SK-N-SH (cell line): ENCODE results near the gene ULK1. TPM values are rescaled to one million over a fixed set of nuclear protein-coding genes. Genes with fewer than 3 reads are reported as not detected.

Source experiments
- CTCF ChIA-PET: fragments of 300-600, 350-600 bp; formaldehyde crosslinking; extraction: SDS; loops from one replicate; lab custom pipeline; 2021; lab: Yijun Ruan, JAX
- POLR2A ChIA-PET: fragments of 350-600 bp; sonication (Branson Sonifier 250); formaldehyde crosslinking; extraction: SDS; loops from one replicate; lab custom pipeline; 2020; ENCODE audit warnings: antibody characterized with exemption, inconsistent platforms; lab: Yijun Ruan, JAX
- DNase-seq: peaks from one replicate; pipeline ENCODE4 v3.0.0; 2012
- H2AFZ ChIP-seq: fragments of 200-600 bp; sonication (generic); 2 replicates; pipeline ENCODE4 v1.8.1; 2016; ENCODE audit warnings: antibody characterized with exemption, mild to moderate bottlenecking, low read depth
- H3F3A ChIP-seq: fragments of 200-600 bp; sonication (generic); replicated peaks from 2 replicates; pipeline ENCODE3; 2016; ENCODE audit warnings: antibody characterized with exemption, mild to moderate bottlenecking; ENCODE audit not compliant: insufficient read depth
- H3K27ac ChIP-seq, 2 experiments: fragments of 200-500 bp in 1 of 2; fragments of 200-600 bp in 1 of 2; sonication (Bioruptor generic) in 1 of 2; sonication (generic), shearing (Covaris generic) in 1 of 2; 2 replicates each; pipeline versions ENCODE4 v1.5.1 to v1.6.1; 2014 to 2016; ENCODE audit warnings: low read depth in 2 of 2, inconsistent platforms in 1 of 2, low read length in 1 of 2, mild to moderate bottlenecking in 1 of 2, mixed read lengths in 1 of 2
- H3K27me3 ChIP-seq: fragments of 200-600 bp; sonication (generic), shearing (Covaris generic); 2 replicates; pipeline ENCODE4 v1.6.1; 2016; ENCODE audit warnings: mixed run types; ENCODE audit not compliant: insufficient read depth
- H3K36me3 ChIP-seq, 2 experiments: fragments of 200-500 bp in 1 of 2; fragments of 200-600 bp in 1 of 2; sonication (Bioruptor generic) in 1 of 2; sonication (generic) in 1 of 2; replicated peaks in 1 of 2; 2 replicates each; pipeline versions ENCODE3 to v1.5.1; 2014 to 2016; ENCODE audit warnings: low read length in 1 of 2, mild to moderate bottlenecking in 1 of 2; ENCODE audit not compliant: insufficient read depth in 2 of 2, control insufficient read depth in 1 of 2
- H3K4me1 ChIP-seq, 2 experiments: fragments of 200-500 bp in 1 of 2; fragments of 200-600 bp in 1 of 2; sonication (Bioruptor generic) in 1 of 2; sonication (generic), shearing (Covaris generic) in 1 of 2; 2 replicates each; pipeline versions ENCODE4 v1.5.1 to v1.6.1; 2014 to 2016; ENCODE audit warnings: low read depth in 1 of 2, low read length in 1 of 2, mixed run types in 1 of 2; ENCODE audit not compliant: insufficient read depth in 2 of 2, control insufficient read depth in 1 of 2
- H3K4me2 ChIP-seq: fragments of 200-600 bp; sonication (generic), shearing (Covaris generic); 2 replicates; pipeline ENCODE4 v1.6.1; 2017; ENCODE audit warnings: mixed run types
- H3K4me3 ChIP-seq, 2 experiments: fragments of 200-500 bp in 1 of 2; fragments of 200-600 bp in 1 of 2; sonication (Bioruptor generic) in 1 of 2; sonication (generic), shearing (Covaris generic) in 1 of 2; 2 replicates each; pipeline versions ENCODE4 v1.5.1 to v1.8.1; 2014 to 2016; ENCODE audit warnings: low read depth in 2 of 2, inconsistent platforms in 1 of 2, low read length in 1 of 2, mild to moderate bottlenecking in 1 of 2, mixed read lengths in 1 of 2, moderate library complexity in 1 of 2
- H3K79me2 ChIP-seq: fragments of 200-600 bp; sonication (generic); 2 replicates; pipeline ENCODE4 v1.8.1; 2017; ENCODE audit warnings: mild to moderate bottlenecking; ENCODE audit not compliant: insufficient read depth
- H3K9ac ChIP-seq: fragments of 200-600 bp; sonication (generic); 2 replicates; pipeline ENCODE4 v1.6.1; 2017; ENCODE audit warnings: mixed run types
- H3K9me2 ChIP-seq: fragments of 200-600 bp; sonication (generic); 2 replicates; pipeline ENCODE4 v1.6.1; 2017; ENCODE audit warnings: mixed run types
- H3K9me3 ChIP-seq: fragments of 200-600 bp; sonication (generic); 2 replicates; pipeline ENCODE4 v1.6.1; 2017; ENCODE audit warnings: mixed run types, mild to moderate bottlenecking, moderate library complexity
- H4K20me1 ChIP-seq: fragments of 200-600 bp; sonication (generic); 2 replicates; pipeline ENCODE4 v1.6.1; 2017; ENCODE audit warnings: mild to moderate bottlenecking, mixed run types; ENCODE audit not compliant: insufficient read depth
- CHD2 ChIP-seq: fragments of 150-350 bp; IDR thresholded peaks from 2 replicates; pipeline ENCODE4 v1.6.1; 2018; ENCODE audit warnings: low read length; ENCODE audit not compliant: partially characterized antibody
- EZH2phosphoT487 ChIP-seq: fragments of 200-600 bp; sonication (generic); IDR thresholded peaks from 2 replicates; pipeline ENCODE4 v1.6.1; 2017; ENCODE audit warnings: low read depth, mixed run types, mild to moderate bottlenecking, antibody characterized with exemption, moderate library complexity, borderline replicate concordance
- FOSL2 ChIP-seq: IDR thresholded peaks from 2 replicates; pipeline ENCODE4 v1.4.0; 2012; ENCODE audit warnings: low read depth, mild to moderate bottlenecking, moderate library complexity, borderline replicate concordance
- FOXJ3 ChIP-seq: sonication (generic); formaldehyde crosslinking; IDR thresholded peaks from 2 replicates; pipeline ENCODE4 v1.5.1; 2020; ENCODE audit warnings: mild to moderate bottlenecking, missing genetic modification reagents
- GATA2 ChIP-seq: sonication (generic); formaldehyde crosslinking; IDR thresholded peaks from 2 replicates; pipeline ENCODE4 v1.5.0; 2020; ENCODE audit warnings: mild to moderate bottlenecking, missing genetic modification reagents
- MAX ChIP-seq: IDR thresholded peaks from 2 replicates; pipeline ENCODE4 v1.4.0; 2012; ENCODE audit warnings: low read depth
- MEF2A ChIP-seq: IDR thresholded peaks from 2 replicates; pipeline ENCODE4 v1.4.0; 2012; ENCODE audit warnings: low read depth, borderline replicate concordance
- MXI1 ChIP-seq: IDR thresholded peaks from 2 replicates; pipeline ENCODE4 v1.6.1; 2012; ENCODE audit warnings: mild to moderate bottlenecking, low read depth, low read length, improper control_type of control experiment
- NRF1 ChIP-seq: IDR thresholded peaks from 2 replicates; pipeline ENCODE4 v1.6.1; 2012; ENCODE audit warnings: low read depth, mild to moderate bottlenecking, low read length
- POLR2AphosphoS5 ChIP-seq: IDR thresholded peaks from 2 replicates; pipeline ENCODE4 v1.6.1; 2012; ENCODE audit warnings: low read depth, low read length
- REST ChIP-seq: IDR thresholded peaks from 2 replicates; pipeline ENCODE4 v1.6.1; 2012; ENCODE audit warnings: mild to moderate bottlenecking, low read depth, low read length, moderate library complexity
- RFX5 ChIP-seq: IDR thresholded peaks from 2 replicates; pipeline ENCODE4 v1.6.1; 2012; ENCODE audit warnings: mild to moderate bottlenecking, improper control_type of control experiment, low read length
- SIN3A ChIP-seq: IDR thresholded peaks from 2 replicates; pipeline ENCODE4 v1.6.1; 2012; ENCODE audit warnings: low read depth, mild to moderate bottlenecking, low read length, moderate library complexity, borderline replicate concordance
- SMC3 ChIP-seq: IDR thresholded peaks from 2 replicates; pipeline ENCODE4 v1.6.1; 2012; ENCODE audit warnings: low read depth, low read length, improper control_type of control experiment
- TEAD4 ChIP-seq: IDR thresholded peaks from 2 replicates; pipeline ENCODE4 v1.4.0; 2012; ENCODE audit warnings: mild to moderate bottlenecking, borderline replicate concordance; ENCODE audit not compliant: insufficient read depth
- YY1 ChIP-seq: IDR thresholded peaks from 2 replicates; pipeline ENCODE4 v1.4.0; 2012; ENCODE audit warnings: low read depth, mild to moderate bottlenecking
- ZBTB33 ChIP-seq: IDR thresholded peaks from 2 replicates; pipeline ENCODE4 v1.4.0; 2012; ENCODE audit warnings: low read depth, borderline replicate concordance
- WGBS: methylation state at CpG from one replicate; pipeline ENCODE4 v1.1.6; 2017; ENCODE audit warnings: low lambda C conversion rate; 5-methylcytosine and 5-hydroxymethylcytosine counted together
- polyA plus RNA-seq, 3 experiments: library from polyadenylated mRNA; depleted of rRNA; stranded (reverse); fragments of >200 nt; gene quantifications; 2 replicates each; pipeline ENCODE4 v1.2.3, GENCODE V29; 2012
- TF ChIP-seq, protein P1 (sequence below): IDR thresholded peaks from 2 replicates; pipeline ENCODE4 v1.4.0; 2012; ENCODE audit warnings: low read depth, borderline replicate concordance

The ULK1 gene
- polyA plus RNA-seq, 1 of the 3 experiments (the other 2 are of a cell fraction): 10.7 TPM

DNA sequence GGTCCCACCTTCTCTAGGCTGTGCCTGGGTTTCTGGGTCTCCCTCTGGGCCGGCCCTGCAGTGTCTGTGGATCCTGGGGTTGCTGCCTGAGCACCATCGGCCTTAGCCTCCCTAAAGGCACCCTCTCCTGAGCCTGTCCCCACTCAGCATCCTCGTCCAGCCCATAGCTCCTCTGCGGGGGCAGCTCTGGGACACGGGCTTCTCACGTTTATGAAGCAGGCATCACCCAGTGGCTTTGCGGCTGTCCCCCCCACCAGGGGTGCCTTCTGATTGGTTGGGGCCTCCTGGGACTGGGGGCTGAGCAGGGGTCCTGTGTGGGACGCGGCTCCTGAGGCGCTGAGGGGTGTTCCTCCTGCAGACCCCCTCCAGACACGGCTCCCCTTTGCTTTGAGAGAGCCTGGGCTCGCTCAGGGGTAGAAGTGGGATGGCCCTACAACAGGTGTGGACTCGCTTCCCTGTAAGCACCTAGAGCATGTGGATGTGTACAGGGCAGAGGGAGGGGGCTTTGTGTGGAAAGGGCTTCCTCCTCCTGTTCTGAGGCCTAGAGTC lies 10.7 kb downstream of the ULK1 start:
- no peaks in the 10 kb centered on the region for H3F3A ChIP-seq
- POLR2A ChIA-PET: no interaction called here
- no peaks in the 10 kb centered on the region for H3K27me3 ChIP-seq
- WGBS: 98% methylated on average over 8 of the region's 13 CpGs
- no peak for TF ChIP-seq YY1
- TF ChIP-seq POLR2AphosphoS5: no peak
- TF ChIP-seq FOSL2: no peak
- TF ChIP-seq, protein P1, sequence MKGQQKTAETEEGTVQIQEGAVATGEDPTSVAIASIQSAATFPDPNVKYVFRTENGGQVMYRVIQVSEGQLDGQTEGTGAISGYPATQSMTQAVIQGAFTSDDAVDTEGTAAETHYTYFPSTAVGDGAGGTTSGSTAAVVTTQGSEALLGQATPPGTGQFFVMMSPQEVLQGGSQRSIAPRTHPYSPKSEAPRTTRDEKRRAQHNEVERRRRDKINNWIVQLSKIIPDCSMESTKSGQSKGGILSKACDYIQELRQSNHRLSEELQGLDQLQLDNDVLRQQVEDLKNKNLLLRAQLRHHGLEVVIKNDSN: no peak
- no peak for TF ChIP-seq EZH2phosphoT487
- TF ChIP-seq TEAD4: no peak
- TF ChIP-seq CHD2: no peak
- no peak for TF ChIP-seq MXI1
- TF ChIP-seq SMC3: no peak
- TF ChIP-seq RFX5: no peak
- no peak for TF ChIP-seq FOXJ3 (CRISPR knock-in tag)
- TF ChIP-seq SIN3A: no peak
- no peak for TF ChIP-seq GATA2 (CRISPR knock-in tag)
- TF ChIP-seq REST: no peak
- TF ChIP-seq MAX: no peak
- TF ChIP-seq MEF2A: no peak
- no peak for TF ChIP-seq NRF1
- no peak for TF ChIP-seq ZBTB33
- no peaks in the 10 kb centered on the region for H3K9me2 ChIP-seq
- CTCF ChIA-PET: interaction anchor here (1.0 to 1.3 kb wide), 2 partner anchors 25 to 71 kb away, joined by 3 read pairs; no protein-coding TSS in a partner anchor
- peaks cover 0 to 22% of the 10 kb centered on the region in 2 experiments; a peak in 1 of 4 replicates for H3K4me1 ChIP-seq
- peaks cover 51% of the 10 kb centered on the region for H4K20me1 ChIP-seq
- H3K4me2 ChIP-seq: no peak overlapping the region
- no peak overlapping the region for H3K4me3 ChIP-seq
- DNase-seq: no peak
- H3K79me2 ChIP-seq: peaks cover 19% of the 10 kb centered on the region
- H3K36me3 ChIP-seq: peaks cover 2 to 13% of the 10 kb centered on the region in 2 experiments
- H3K9me3 ChIP-seq: no peaks in the 10 kb centered on the region
- H3K9ac ChIP-seq: no peak overlapping the region
- no peak overlapping the region for H2AFZ ChIP-seq
- H3K27ac ChIP-seq: no peak overlapping the region; a peak in 1 of 4 replicates
